GM18517 (cell line): ENCODE results near the gene NFIA.

Experiments used
- ATAC-seq: cut with Tn5 transposase; IDR thresholded peaks from one replicate; pipeline ENCODE4 v1.9.1; 2021; ENCODE audit warnings: mild to moderate bottlenecking, moderate library complexity; ENCODE audit not compliant: unreplicated experiment

Gene NFIA

DNA sequence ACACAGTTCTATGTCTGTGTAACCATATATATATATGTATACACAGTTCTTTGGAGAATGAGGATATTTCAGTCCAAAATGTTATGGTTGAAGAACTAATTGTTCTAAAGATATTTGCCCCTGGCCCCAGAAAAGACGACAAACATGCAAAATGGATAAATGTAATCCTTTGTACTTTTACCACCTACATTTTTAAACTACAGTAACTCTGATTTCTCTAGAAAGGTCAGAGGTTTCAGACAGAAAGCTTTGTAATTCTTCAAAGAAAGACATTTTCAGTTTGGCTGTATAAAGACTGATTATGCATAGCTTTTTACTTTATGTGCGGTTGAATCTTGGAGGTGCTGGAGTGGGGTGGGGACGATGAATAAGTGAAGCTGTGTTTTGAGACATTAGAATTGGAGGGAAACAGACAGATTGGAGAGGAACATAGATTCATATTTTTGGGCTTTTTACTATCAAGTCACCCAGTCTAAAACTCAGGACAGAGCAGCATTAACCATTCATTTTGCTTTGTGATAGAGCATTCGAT is 16.6 kb downstream of the NFIA start:
- no peak for ATAC-seq

DNA sequence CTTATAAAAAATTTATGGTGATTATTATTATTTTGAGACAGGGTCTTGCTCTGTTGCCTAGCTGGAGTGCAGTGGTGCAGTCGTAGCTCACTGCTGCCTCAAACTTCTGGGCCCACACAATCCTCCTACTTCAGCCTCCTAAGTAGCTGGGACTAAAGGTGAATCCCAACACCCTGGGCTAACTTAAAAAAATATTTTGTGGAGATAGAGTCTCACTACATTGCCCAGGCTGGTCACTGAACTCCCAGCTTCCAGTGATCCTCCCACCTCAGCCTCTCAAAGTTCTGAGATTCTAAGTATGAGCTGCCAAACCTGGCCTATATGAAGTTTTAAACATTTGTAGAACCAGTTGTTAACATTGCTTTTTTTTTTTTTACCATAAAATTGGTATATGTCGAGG is 18.2 kb downstream of the NFIA start:
- no peak for ATAC-seq

DNA sequence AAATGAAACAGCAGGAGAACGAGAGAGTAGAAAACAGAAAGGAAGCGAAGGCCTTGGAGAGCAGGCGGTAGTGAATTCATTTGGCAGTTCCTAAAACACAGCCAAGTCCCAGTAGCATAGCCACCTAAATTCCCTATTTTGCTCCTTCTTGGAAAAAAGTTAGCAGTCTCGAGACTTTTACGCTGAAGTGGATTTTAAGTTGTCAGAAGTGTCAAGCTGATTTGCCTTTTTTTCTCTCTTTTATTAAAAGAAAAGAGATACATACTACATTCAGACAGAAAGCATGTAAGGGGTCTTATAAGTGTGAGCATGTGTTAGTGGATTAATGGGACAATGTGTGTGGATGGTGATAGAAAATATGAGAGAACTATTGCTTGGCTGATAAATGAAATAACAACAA is 19.2 kb downstream of the NFIA start:
- ATAC-seq = no peak

DNA sequence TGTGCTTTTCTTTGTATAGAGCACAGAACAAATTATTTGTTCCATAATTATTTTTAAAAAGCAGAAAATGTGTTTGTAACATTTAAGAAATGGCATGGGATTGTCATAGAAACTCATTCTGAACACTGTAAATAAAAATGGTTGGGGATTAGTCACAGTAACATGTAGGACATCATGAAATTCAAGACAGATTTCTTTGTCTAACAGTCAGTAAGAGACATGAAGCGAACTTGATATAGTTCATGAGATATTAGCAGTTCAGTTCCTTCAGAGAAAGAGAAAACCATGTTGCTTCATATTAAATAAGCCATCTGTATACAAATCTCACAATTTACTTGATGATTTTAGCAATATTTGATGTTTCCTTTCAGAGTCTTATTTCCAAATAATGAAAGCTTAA is 19.7 kb downstream of the NFIA start:
- no peak for ATAC-seq

DNA sequence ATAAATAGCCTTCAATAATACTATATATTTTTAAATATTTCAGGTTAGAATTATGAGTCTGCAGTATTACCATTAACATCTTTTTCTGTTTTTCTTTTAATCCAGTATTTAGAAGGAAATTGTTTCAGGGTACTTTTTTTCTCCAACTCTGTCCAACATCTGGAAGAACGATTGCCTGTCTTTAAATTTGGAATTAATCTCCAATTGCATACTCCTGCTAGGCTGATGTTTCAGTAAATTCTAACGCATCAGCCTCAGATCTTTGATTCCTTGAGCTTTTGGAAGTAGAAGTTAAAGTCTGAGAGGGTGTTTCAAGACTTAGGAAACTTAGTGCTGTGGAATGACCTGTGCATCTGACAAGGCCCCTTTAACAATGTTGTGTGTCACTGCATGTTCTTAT is 20.3 kb downstream of the NFIA start:
- no peak for ATAC-seq

DNA sequence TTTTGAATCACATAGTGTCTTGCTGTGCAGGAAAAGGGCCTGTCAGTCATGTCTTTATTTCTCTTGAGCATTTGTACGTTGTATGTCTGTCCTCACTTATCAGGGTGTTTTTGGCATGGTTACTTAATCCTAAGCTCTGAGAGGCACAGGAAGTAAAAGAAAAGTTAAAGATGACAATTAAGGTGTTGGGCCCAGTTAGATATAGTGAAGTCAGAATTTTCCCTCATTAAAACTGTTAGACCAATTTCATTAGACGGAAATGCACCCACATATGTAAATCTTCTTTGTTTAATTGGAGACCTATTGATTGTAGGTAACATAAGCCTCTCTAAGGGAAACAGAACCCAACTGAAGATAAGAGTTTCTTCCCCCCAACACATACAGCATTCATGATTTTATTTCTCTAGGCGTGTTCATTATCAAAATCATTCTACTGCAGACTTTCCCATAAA is 21.9 kb downstream of the NFIA start:
- no peak for ATAC-seq

DNA sequence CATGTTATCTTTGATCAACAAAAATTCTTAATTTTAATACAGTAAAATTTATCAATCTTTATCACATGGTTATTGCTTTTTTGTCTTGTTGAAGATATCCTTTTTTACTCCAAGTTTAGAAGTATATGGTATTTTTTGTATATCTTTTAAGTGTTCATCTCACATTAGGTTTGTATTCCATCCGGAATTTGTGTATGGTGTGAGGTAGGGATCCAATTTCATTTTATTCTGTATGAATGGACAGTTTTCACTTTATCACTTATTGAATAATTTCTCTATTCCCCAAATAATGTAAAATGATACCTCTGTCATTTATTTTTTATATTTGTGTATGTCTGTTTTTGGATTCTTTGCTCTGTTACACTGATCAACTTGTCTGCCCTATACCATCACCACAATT is 25.3 kb downstream of the NFIA start:
- ATAC-seq = no peak

DNA sequence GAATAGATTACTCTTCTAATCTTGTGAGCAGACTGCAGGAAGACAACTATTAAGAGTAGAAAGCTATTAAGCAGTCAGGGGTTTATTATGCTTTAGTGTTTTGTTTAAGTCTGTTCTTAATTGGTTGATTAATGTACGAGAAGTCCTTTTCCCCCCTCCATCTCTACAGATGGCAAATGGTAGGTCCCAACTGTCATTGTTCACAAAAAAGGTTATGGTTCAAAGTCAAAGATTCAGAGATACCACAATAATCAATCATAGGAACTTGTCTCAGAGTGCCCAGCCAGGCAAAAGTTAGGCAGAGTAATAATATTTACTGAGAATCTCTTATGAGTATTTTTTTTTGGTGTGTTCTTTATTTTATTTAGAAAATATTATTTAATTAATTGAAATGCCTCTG is 26.8 kb downstream of the NFIA start:
- ATAC-seq = no peak

DNA sequence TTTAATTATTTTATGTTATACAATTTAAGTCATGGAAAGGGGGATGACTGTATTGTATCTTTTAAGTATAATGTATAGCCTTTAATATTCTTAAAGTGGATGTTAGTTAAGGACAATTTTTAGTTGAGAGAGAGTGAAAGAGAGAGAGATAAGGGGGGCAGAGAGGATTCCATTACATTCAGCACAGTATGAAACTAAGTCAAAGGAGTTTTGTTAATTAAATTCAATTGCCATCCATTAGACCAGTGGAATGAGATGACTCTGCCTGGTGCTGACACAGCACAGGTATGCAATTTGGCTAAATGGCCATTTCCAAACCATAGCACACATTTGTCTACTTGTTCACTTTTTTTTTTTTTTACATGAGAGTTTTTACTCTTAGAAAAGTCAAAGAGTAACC is 27.5 kb downstream of the NFIA start:
- ATAC-seq = no peak

DNA sequence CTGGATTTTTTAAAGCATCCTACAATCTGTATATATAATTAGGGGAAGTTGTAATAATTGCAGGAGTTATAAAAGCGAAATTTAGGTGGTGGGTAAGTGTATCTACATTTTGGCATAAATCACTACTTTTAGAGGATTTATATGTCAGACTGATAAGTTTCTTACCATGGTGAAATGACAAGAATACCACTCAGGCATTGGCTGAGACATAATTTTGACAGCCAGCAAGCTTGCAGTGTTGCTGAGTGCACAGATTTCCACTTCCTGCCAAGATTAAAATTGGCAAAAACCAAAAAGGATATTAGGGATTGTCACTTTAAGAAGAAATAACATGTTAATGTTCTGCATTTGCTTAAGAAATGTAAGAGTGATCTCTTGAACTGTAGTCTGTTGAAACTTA is 28.2 kb downstream of the NFIA start:
- ATAC-seq = no peak

DNA sequence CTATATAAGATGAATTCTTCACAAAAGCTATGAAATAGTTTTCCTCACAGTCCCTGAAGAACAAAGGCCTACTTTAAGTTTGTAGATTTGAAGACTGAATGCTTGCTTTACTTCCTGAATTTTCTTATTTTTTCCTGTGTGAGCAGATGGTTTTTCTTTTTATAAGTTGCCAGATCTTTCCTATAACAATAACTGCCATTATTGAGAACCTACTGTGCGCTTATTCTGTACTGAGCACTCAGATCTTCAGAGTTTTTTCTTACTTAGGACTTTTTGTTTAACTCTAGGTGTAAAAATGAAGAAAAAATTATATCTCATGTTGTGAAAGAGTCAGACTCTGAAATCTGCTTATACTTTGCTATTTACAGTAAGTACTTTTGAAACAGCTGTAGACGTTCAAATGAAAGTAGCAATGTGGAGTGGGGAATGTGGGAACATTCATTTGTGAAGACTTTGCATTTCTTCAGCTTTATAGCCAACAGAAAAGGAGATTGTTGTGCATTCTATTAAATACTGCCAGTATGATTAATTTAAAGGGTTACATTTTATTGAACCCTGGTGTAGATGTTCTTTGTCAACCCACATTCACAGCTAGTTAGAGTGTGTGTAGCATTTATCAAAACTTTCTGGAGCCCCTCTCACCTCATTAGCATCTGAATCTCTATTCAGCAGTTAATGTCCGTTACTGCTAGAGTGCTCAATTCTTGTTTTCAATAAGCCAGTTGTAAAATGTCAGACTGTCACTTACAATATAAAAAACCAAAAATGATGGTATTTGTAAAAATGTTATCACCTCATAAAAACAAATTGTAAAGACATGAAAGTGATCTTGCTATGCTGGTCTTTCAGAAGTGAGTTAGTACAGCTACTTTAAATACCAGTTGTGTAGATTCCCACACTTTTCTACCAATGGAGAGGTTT is 29.0 kb downstream of the NFIA start:
- ATAC-seq = no peak

DNA sequence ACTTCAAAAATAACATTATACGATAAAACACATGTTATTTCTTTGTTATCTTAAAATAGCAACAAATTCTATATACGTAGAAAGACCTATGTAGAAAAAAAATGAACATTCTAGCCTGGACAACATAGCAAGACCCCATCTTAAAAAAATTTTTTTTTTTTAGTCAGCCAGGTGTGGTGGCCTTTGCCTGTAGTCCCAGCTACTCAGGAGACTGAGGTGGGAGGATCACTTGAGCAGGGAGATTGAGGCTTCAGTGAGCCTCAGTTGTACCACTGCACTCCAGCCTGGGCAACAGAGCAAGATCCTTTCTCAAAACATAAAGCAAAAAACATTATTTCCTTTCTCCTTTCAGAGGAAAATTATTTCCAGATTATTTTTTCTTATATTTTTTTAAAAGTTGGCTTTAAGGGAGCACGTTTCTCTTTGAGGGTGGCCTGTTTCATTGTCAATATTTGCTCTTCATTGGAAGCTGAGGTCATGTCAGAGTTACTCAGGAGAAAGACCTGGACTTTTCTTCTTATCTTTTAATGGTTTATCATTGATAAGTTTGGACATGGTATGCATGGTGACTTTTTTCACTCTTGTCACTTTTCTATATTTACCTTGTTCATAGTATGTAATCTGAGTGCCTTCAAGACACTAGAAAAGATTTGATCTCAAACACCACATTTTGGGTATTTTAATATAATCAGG is 32.0 kb downstream of the NFIA start:
- no peak for ATAC-seq

DNA sequence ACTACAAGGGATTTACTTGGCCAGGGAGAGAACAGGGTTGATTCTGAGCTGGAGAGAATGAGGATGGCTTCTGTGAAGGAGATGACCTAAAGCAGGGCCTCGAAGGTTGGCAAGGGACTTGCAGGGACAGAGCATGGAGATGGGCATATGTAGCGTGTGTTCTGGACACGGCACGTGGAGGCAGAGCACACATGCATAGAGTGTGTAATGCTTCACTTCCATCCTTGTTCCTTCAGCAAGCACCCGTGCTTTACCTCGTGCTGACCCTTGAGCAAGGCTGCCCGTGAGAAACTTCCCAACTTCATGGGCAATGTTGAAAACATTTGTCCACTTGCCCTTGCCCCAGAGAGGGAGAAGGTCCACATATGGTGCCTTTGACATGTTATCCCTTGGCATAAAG is 33.1 kb downstream of the NFIA start:
- no peak for ATAC-seq

DNA sequence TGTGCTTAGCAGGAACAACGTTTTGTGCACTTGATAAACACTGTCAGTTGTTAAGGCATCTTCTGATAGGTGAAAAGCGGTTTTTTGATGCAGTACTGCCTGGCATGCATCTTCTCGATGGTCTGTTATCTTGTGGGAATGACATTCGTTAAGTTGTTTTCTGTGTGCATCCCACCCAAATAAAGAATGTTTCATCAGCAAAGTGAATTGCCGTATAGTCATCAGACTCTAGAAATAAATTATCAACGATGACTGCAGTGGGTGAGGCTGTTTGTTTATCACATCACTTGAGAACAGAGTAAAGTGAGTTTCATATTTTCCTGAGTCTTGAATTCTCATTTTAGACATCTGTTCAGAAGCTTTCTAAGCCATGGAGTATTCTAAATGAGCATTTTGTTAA is 34.1 kb downstream of the NFIA start:
- ATAC-seq = no peak

DNA sequence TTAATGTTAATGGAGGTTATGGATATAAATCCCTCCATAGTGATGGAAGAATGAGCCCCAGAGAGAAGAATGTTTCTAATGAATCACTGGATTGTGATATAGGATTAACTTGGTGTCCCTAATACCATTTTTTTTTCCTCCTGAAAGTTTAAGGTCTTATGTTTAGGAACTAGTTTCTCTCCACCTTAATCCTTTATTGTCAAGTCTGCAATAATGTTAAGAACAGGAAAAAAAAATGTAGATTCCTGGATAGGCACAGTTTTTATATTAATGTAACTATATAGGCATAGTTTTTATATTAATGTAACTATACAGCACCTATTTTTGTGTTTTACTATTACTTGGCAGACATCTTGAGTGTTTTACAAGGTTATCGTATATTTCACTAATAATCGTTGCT is 34.9 kb downstream of the NFIA start:
- ATAC-seq = no peak

DNA sequence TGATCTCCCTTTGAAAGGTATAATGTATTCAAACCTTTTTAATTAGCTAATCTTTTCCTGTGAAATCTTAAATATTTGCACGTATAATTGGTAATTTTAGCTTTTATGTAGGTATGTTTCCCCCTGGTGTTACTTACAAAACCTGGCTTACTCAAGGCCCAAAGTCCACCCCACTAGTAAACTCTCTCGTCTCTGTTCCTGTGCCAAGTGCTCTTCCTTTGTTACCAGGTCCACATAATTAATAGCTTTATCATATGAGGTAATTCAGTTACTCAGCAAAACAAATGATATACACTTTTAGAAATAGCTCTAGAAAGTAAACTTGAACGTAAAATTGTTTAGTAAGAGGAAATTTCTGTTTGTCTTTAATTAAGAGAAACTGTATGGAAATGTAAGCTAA is 36.7 kb downstream of the NFIA start:
- ATAC-seq = no peak

DNA sequence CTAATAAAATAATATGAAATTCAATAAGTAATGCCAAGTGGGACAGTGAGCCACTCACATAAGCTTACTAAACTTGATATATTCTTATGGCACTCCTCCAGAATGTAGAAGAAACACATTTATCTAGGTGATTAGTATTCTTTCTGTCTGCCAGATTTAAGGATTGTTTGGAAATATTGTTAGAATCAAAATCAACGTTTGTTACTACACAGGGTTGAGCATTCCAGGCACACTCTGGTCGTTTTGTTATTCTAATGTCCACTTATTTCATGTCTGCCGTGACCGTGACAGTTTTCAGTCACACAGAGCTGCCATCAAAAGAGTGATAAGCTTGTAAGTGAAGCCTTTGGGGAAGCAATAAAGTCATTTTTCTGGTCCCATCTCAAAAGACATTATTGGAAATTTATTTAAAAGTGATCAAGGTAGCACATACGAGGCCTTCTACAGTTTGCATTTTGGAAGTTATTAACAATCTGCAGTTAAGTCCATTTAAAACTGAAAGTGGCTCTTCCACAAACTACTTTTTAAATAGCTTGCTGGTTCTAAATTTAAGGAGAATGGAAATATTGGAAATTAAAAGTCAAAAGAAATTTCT is 38.0 kb downstream of the NFIA start:
- no peak for ATAC-seq

DNA sequence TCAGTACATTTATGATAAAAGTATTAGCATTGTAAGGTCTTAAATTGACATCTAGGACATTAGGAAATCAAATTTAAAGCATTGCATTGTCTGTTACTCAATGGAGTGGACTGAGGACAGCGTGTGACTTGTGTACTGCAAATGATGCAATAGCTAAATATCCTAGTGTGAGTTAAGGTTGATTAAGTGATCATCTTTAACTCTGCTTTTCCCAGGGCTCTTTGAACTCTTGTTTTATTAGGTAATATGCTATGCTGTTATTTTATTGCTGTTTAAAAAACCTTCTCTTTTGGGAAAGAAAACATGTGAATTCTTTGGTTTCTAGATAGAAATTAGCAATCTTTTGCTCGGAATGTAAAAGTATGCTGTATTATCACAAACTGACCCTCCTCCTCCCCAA is 38.6 kb downstream of the NFIA start:
- no peak for ATAC-seq

DNA sequence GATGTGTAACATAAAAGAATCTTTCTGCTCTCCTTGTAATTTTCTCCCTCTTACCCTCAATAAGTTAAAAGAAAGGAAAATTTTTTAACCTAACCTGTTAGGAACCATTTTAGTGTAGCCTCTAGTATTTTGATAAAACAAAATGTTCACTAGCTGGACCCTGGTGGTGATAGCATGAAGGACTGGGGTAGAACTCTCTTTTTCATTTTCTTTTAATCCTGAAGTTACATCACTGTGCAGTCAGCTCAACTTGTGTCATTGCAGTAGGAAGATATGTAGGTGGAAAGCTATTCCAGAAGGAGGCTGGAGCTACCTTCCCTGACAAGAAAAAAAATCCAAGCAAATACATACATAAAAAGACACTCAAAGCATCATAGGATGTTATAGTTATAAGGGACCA is 39.3 kb downstream of the NFIA start:
- ATAC-seq = no peak

DNA sequence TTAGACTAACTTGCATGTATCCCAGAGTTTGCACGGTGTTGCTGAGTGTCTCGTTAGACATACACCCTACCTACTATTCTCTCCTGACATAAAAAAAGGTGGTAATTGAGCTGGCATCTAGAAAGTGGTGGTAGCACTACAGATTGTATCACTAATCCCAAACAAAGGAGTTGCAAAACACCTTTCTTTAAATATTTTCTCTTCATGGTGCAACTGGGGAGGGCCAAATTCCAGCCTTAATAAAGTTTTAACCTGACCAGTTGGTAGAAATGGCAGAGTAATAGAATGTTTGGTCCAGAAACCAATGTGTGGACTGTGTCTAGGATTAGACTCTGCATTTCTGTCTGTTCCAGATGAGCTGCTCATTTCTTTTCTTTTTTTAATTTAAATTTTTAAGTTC is 40.0 kb downstream of the NFIA start:
- ATAC-seq = no peak

DNA sequence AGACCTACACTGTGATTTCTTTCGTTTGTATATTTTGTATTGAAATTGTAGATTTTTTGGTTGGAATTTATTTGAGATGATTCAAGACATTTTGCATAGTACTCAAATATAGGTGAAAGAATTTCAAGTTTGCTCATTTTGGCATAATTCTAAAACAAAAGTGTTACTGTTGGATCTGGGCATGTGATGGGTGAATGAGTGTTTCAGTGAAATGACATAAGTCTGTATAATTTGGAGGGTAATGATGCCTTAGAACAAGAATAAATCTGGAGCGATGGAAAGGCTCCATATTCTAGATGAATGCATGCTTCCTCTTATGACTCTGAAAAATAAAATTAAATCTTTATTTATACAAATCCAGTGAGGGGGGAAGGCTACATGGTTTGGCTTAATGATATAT is 41.0 kb downstream of the NFIA start:
- no peak for ATAC-seq

DNA sequence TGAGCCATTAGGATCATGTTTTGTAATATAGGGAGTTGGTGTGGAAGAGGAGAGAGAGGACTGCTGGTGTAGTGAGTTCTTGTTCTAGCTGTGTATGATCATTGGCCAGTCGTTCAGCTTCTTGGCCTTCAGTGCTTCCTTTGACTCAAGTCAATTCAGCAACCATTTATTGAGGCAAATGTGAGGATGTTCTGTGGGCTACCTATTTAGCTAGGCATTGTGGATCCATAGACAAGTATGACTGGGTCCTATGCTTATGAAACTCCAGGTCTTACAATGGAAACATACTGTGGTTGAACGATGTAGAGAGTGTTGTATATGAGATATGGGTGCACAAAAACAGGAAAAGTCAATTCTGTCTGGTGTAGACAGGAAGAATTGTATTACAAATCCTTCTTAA is 41.7 kb downstream of the NFIA start:
- no peak for ATAC-seq
